Measurements from ENCODE around the gene TMEM222. TPM values are rescaled to one million over a fixed set of nuclear protein-coding genes. Genes with fewer than 3 reads are reported as not detected.
A peak's percentile ranks its signal among the peaks of the same experiment; 100 is the strongest.

TMEM222 gene
- total RNA-seq, 1 donor from 2014 or later, result 30.2 TPM

DNA sequence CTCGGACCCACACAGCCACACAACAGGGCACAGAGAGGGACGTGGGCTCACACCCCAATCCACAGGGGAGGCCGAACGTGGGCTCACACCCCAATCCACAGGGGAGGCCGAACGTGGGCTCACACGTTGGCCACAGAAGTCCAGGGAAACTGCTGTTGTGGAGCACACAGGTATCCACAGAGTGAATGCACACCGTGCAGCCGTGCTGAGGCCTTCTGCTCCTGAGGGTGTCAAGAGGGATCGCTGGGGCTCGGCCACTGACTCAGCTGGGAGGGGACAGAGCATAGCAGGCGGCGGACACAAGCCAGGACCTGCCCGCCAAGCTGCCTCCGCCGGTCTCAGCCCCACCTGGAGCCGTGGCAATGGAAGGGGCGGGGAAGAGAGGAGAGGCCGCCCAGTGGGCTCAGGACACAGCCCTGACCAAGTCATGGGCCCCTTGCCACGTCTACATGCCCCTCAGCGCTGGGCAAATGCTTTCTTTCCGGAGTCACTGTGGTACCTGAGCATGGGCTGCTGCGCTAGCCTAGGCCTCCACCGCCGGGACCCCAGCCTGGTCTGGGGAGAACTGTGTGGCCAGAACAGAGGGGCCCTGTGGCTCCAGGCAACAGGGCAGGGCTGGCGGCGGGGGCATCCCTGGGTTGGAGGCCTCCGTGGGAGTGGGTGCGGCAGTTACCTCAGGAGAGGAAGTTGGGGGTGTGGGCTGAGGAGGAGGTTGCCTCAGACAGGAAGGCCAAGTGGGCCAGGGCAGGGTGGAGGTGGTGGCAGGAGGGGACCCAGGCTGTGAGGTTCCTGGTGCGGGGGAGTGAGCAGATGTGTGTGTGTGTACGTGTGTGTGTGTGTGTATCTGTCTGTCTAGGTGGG is 21.0 kb downstream of the TMEM222 start:
- Histone ChIP-seq H3K27me3 (ENCODE audit: low read depth) (no peaks in the 10 kb centered on the region), H3K27ac (peak overlapping the region; percentile 78), H3K4me3 (peak overlapping the region; percentile 61), H3K4me1 (peaks cover 37% of the 10 kb centered on the region), H3K36me3 (peaks cover 10% of the 10 kb centered on the region), H3K9me3 (no peaks in the 10 kb centered on the region)
- TF ChIP-seq, protein P1, sequence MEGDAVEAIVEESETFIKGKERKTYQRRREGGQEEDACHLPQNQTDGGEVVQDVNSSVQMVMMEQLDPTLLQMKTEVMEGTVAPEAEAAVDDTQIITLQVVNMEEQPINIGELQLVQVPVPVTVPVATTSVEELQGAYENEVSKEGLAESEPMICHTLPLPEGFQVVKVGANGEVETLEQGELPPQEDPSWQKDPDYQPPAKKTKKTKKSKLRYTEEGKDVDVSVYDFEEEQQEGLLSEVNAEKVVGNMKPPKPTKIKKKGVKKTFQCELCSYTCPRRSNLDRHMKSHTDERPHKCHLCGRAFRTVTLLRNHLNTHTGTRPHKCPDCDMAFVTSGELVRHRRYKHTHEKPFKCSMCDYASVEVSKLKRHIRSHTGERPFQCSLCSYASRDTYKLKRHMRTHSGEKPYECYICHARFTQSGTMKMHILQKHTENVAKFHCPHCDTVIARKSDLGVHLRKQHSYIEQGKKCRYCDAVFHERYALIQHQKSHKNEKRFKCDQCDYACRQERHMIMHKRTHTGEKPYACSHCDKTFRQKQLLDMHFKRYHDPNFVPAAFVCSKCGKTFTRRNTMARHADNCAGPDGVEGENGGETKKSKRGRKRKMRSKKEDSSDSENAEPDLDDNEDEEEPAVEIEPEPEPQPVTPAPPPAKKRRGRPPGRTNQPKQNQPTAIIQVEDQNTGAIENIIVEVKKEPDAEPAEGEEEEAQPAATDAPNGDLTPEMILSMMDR (IDR thresholded peaks at IDR 0.05), result no peak
- peak; percentile 81 to 83 for ATAC-seq
- intact Hi-C loops (cut with DNase I), result no loop called here
- DNase-seq, result peak; percentile 82

DNA sequence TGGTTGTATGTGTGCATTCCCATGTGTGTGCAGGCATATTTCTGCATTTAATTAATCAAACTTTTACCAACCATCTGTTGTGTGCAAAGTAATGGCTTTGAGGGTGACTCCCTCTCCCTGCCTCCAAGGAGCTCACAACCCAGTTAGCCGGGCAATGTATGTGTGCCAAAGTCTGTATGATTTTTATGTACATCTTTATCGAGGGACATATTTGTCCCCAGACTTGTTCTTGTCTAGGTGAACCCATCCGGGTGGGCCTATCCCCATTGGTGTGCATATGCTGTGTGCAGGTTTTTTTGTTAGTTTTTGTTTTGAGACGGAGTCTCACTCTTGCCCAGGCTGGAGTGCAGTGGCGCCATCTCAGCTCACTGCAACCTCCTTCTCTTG is 21.7 kb downstream of the TMEM222 start:
- H3K27me3 ChIP-seq (ENCODE audit: low read depth), result no peaks in the 10 kb centered on the region
- peak overlapping the region; percentile 78 for H3K27ac ChIP-seq
- H3K4me3 ChIP-seq, result peak overlapping the region; percentile 61
- H3K9me3 ChIP-seq, result no peaks in the 10 kb centered on the region
- DNase-seq (no peak), ATAC-seq (no peak)
- H3K4me1 ChIP-seq, result peaks cover 37% of the 10 kb centered on the region
- peaks cover 7% of the 10 kb centered on the region for H3K36me3 ChIP-seq
- TF ChIP-seq, protein P1 (IDR thresholded peaks at IDR 0.05), result no peak
- intact Hi-C loops (cut with DNase I), result no loop called here

DNA sequence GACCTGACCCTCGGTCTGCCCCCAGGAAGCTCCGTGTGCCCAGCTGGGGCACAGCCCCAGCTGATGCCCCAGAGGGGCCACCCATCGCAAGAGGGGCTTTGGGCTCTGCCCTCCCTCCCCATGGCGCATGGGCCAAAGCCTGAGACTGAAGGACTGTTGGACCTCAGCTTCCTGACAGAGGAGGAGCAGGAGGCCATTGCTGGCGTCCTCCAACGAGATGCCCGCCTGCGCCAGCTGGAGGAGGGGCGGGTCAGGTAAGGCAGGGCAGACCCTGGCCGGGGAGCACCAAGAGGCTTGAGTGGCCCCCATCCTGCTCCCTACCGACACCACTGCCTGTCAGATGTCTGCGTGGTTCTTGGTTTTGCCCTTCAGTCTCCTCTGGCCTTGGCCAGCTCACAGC is 23.3 kb downstream of the TMEM222 start:
- no peak for ATAC-seq
- Histone ChIP-seq H3K4me1 (peaks cover 51% of the 10 kb centered on the region), H3K9me3 (no peaks in the 10 kb centered on the region), H3K36me3 (peaks cover 2% of the 10 kb centered on the region), H3K27ac (no peak overlapping the region), H3K4me3 (no peak overlapping the region), H3K27me3 (ENCODE audit: low read depth) (no peaks in the 10 kb centered on the region)
- intact Hi-C loops (cut with DNase I), result no loop called here
- TF ChIP-seq, protein P1 (IDR thresholded peaks at IDR 0.05), result no peak
- no peak for DNase-seq

DNA sequence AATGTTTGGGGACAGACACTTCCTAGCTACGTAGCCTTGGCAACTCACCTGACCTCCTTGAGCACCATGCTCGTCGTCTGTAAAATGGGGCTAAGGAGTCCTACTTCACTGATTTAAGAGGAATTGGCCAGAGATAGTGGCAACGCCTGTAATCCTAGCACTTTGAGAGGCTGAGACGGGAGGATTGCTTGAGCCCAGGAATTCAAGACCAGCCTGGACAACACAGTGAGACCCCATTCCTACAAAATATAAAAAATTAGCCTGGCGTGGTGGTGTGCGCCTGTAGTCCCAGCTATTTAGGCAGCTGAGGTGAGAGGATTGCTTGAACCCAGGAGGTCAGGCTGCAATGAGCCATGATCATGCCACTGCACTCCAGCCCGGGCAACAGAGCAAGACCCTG is 24.4 kb downstream of the TMEM222 start:
- TF ChIP-seq, protein P1 (IDR thresholded peaks at IDR 0.05), result no peak
- no peak overlapping the region for H3K4me3 ChIP-seq
- no peak for DNase-seq
- no peaks in the 10 kb centered on the region for H3K9me3 ChIP-seq
- ATAC-seq, result no peak
- peaks cover 7% of the 10 kb centered on the region for H3K36me3 ChIP-seq
- no peaks in the 10 kb centered on the region for H3K27me3 ChIP-seq (ENCODE audit: low read depth)
- H3K27ac ChIP-seq, result no peak overlapping the region
- intact Hi-C loops (cut with DNase I), result no loop called here
- H3K4me1 ChIP-seq, result peaks cover 57% of the 10 kb centered on the region

DNA sequence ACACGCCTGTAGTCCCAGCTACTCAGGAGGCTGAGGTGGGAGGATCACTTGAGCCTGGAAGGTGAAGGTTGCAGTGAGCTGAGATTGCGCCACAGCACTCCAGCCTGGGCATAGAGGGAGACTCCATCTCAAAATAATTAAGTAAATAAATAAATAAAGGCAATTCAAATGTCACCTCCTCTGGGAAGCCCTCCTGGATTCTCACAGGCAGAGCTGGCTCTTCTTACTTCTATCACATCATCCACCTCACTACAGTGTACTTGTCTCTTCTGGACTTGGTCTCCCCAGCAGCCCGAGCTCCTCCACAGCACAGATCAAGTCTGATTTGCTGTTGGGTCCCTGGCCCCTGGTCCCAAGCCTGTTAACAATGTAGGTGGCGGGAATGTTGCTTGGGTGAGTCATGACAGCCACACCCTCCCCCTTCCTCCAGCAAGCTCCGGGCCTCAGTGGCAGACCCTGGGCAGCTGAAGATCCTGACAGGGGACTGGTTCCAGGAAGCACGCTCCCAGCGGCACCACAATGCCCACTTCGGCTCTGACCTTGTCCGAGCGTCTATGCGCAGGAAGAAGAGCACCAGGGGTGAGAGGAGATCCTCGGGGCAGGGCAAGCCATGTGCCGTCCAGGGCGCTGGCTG is 25.1 kb downstream of the TMEM222 start:
- Histone ChIP-seq H3K4me3 (no peak overlapping the region), H3K9me3 (no peaks in the 10 kb centered on the region), H3K4me1 (peaks cover 51% of the 10 kb centered on the region), H3K27ac (no peak overlapping the region), H3K27me3 (ENCODE audit: low read depth) (no peaks in the 10 kb centered on the region), H3K36me3 (peaks cover 7% of the 10 kb centered on the region)
- TF ChIP-seq, protein P1 (IDR thresholded peaks at IDR 0.05), result no peak
- DNase-seq (no peak), ATAC-seq (no peak)
- intact Hi-C loops (cut with DNase I), result no loop called here

Measured in lower lobe of right lung (tissue), 2 donors.